ENCODE measurements around the gene CPXM2.

The CPXM2 gene

GRCh38 chr10:123757853-123758252 lies 133.8 kb downstream of the CPXM2 start:
- no peak for TF ChIP-seq YY1 (IDR thresholded peaks at IDR 0.05; ENCODE audit: low read depth)
- TF ChIP-seq EP300 (IDR thresholded peaks at IDR 0.05; ENCODE audit: borderline replicate concordance): no peak
- no peak for TF ChIP-seq EGR1 (IDR thresholded peaks at IDR 0.05)

DNA sequence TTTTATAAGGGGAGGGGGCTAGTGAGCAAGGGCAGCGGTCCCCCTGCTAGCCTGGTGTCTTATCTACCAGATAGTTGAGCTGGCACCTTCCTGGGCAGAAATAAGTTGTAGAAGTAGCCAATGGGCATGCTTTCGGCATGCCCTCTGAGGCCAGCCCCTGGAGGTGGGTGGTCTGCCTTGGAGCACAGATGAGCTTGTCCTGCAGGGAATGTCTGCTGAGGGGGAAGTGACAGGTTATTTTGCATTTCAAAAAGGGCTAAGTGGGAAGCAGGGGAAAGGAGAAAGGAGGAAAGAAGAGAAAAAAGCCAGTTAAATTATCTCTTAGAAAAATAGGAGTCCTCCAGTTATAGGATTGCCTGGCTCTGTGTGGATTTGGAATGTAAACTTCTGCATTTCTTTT lies 136.5 kb downstream of the CPXM2 start:
- TF ChIP-seq USF1 (IDR thresholded peaks at IDR 0.05) (no peak), RAD21 (IDR thresholded peaks at IDR 0.05; ENCODE audit: low read depth) (no peak), MAX (IDR thresholded peaks at IDR 0.05) (no peak), FOXM1 (IDR thresholded peaks at IDR 0.05; ENCODE audit: borderline replicate concordance, low read depth) (no peak), CREB1 (IDR thresholded peaks at IDR 0.05; ENCODE audit: low read depth) (no peak), ZBTB7A (IDR thresholded peaks at IDR 0.05; ENCODE audit: low read depth) (no peak), REST (IDR thresholded peaks at IDR 0.05; ENCODE audit: low read depth) (no peak), TEAD4 (IDR thresholded peaks at IDR 0.05) (no peak), YY1 (IDR thresholded peaks at IDR 0.05; ENCODE audit: low read depth) (no peak), TCF12 (IDR thresholded peaks at IDR 0.05; ENCODE audit: low read depth) (no peak), EGR1 (IDR thresholded peaks at IDR 0.05) (no peak), CEBPB (IDR thresholded peaks at IDR 0.05) (no peak)

- TF ChIP-seq EGR1 (IDR thresholded peaks at IDR 0.05) (no peak), MAX (IDR thresholded peaks at IDR 0.05) (no peak), RAD21 (IDR thresholded peaks at IDR 0.05; ENCODE audit: low read depth) (no peak), NFIC (IDR thresholded peaks at IDR 0.05) (no peak), YY1 (IDR thresholded peaks at IDR 0.05; ENCODE audit: low read depth) (no peak), REST (IDR thresholded peaks at IDR 0.05; ENCODE audit: low read depth) (no peak), TEAD4 (IDR thresholded peaks at IDR 0.05) (no peak), TAF1 (IDR thresholded peaks at IDR 0.05; ENCODE audit: low read depth) (no peak), CREB1 (IDR thresholded peaks at IDR 0.05; ENCODE audit: low read depth) (no peak)
These were observed 137.5 kb downstream of the CPXM2 start for GRCh38 chr10:123754123-123754522.

DNA sequence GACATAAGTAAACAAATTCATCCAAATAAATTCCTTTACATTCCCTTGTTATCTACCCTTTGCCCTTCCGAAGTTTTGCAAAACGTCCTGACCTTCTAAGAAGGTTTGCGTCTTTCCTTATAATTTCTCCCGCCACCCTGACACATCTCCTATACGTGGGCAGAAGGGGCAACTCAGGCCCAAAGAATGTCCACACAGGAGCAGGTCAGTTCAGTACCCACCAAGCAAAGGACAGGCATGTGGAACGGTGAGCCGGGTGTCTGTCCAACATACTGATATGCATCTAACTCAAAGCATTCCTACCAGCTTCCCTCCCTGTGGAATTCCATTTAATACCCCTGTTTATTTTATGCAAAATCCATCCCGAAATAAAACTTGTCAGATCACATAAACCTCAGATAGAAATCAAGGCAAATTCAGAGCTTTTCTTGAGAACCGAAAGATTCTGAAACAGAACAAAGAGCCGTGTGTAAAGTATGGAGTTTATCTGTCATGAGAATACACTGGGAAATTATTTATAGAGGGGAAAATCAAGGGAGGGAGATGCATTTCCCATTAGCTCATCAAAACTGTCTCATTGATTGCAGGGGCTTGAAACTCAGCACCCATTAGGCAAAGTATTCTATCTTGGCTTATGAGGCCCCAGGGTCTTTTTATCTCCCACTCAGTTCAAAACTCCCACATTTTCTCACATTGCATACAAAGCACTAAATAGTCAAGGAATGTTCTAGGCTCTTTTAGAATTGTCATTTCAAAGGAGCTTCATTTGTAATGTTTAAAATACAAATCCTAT lies 140.1 kb downstream of the CPXM2 start:
- TF ChIP-seq NFIC (IDR thresholded peaks at IDR 0.05): no peak
- TF ChIP-seq EP300 (IDR thresholded peaks at IDR 0.05; ENCODE audit: borderline replicate concordance): no peak
- TF ChIP-seq REST (IDR thresholded peaks at IDR 0.05; ENCODE audit: low read depth): no peak
- TF ChIP-seq FOXM1 (IDR thresholded peaks at IDR 0.05; ENCODE audit: borderline replicate concordance, low read depth): no peak
- TF ChIP-seq CREB1 (IDR thresholded peaks at IDR 0.05; ENCODE audit: low read depth): no peak
- no peak for TF ChIP-seq EGR1 (IDR thresholded peaks at IDR 0.05)
- TF ChIP-seq TEAD4 (IDR thresholded peaks at IDR 0.05): no peak
- TF ChIP-seq USF1 (IDR thresholded peaks at IDR 0.05): no peak
- no peak for TF ChIP-seq MAX (IDR thresholded peaks at IDR 0.05)

Data from Ishikawa (cell line).